Fibroblast of skin of abdomen (primary cell): ENCODE data around the gene KRTAP10-1.

ENCODE experiments used
- DNase-seq: peaks from one replicate; pipeline ENCODE4 v3.0.0-alpha.2; 2013

The KRTAP10-1 gene

DNA sequence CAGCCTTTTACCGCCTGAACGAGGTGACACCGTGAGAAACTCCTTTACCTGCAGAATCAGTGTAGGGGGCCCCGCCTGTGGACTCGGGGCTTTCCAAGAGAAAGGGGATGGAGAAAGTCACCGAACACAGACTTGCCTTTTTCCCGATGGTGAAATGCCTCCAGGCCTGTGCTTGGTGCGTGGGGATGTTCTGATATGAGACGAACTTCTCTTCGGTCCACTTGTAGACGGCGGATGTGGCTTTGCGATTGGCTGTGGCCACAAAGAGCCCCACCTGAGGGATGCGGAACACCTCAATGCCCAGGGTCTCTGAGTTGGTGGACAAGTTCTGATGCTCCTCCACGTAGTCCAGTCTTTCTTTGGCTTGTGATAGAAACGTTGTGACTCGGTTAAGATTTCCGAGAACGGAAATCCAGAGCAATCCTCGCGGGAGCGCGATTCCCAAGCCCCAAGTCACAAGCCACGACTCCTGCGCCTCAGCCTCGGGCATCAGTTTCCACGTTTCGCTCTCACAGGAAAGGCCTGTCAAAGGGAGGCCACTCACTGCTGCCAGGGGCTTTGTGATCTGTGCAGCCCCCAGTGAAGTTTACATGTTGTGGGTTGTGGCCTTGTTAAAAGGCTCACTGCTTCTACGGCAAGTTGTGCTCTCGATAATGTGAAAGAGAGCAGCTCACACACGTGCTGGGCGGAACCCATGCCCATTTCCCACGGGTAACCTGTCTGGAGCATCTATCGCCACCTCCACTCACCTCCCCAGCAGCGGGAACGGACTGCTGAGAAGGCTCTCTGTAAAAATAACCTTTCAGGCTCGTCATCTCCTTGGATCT is 12.6 kb downstream of the KRTAP10-1 start:
- no peak for DNase-seq

DNA sequence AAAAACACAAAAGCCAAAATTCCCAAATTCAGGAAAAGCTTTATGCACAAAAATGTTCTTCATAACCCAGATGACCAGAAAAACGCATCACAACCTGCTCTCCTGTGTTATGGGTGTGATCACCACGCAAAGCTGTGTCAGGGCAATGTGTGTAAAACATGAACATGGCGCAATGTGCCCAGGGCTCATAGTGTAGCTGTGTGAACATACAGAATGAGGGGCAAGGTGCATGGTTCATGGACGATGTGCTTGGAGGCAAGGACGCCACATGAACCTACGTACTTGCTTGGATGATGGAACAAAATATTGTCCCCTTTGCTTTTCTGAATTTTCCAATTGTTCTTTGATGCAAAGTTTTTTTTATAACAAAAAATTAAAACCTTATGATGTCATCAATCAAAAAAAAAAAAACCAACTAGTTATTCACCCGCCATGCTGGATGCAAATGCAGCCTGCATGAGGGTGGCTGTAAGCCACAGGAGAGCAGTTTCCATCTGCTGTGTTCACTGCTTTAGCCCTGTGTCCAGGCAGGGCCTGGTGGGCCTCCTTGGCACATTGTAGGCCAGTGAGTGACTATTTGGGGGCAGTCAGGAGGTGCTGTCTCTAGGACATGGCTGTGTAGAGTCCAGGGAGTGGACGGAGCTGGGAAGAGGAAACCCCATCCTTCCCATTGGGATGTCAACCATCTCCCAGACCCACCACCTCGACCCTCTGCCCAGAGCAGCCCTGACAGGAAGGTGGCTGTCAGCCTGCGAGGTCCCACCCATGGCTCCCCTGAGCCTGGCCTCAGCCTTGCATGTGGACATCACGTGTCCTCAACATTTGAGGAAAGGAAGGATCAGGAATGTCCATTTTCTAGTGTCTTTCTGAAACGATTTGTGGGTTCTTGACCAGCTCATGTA is 13.6 kb downstream of the KRTAP10-1 start:
- DNase-seq: no peak

DNA sequence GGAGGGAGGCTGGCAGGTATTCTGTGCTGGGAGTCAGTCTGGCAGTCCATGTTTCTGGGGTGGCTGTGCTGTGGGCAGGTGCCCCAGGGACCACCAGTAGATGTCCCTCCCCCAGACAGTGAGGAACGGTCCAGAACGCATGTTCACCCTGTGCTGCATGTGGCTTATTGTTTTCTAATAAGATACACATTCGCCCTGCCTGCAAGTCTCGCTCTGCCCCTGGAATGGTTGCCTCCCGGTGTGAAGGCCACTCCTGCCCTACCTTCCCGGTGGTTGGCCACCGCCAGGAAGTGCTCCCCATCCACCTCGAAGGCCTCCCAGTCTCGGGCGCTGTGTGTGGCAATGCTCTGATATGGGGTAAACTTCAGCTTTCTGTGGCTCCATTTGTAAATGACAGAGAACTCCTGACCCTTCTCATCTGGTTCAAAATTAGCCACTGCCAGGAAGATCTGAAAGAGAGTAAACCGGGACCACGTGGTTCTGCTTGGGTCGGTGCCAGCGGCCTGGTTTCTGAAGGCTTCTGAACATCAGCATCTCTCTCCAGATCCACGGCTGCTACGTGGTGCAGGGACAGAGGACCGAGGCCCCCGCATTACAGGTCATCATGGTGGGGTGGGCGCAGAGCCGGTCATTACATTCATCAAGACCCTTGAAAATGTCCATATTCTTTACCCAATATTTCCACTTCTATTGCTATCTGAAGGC is 14.5 kb downstream of the KRTAP10-1 start:
- DNase-seq: no peak

DNA sequence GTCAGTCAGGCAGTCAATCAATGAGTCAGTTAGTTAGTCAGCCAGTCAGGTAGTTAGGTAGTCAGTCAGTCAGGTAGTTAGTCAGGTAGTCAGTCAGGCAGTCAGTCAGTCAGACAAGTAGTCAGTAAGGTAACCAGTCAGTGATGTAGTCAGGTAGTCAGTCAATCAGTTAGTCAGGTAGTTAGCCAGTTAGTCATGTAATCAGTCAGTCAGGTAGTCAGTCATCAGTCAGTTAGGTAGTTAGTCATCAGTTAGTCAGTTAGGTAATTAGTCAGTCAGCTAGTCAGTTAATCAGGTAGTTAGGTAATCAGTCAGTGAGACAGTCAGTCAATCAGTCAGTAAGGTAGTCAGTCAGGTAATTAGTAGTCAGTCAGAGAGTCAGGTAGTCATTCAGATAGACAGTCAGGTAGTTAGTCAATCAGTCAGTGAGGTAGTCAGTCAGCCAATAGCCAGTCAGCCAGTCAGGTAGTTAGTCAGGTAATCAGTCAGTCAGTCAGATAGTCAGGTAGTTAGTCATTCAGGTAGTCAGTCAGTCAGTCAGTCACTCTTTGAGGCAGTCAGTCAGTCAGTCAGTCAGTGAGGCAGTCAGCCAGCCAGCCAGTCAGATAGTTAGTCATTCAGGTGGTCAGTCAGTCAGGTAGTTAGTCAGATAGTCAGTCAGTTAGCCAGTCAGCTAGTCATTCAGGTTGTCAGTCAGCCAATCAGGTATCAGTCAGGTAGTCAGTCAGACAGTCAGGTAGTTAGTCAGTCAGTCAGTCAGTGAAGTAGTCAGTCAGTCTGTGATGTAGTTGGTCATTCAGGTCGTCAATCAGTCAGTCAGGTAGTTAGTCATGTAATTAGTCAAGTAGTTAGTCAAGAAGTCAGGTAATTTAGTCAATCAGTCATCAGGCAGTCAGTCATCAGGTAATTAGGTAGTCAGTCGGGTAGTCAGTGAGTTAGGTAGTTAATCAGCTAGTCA is 15.3 kb downstream of the KRTAP10-1 start:
- DNase-seq: no peak

DNA sequence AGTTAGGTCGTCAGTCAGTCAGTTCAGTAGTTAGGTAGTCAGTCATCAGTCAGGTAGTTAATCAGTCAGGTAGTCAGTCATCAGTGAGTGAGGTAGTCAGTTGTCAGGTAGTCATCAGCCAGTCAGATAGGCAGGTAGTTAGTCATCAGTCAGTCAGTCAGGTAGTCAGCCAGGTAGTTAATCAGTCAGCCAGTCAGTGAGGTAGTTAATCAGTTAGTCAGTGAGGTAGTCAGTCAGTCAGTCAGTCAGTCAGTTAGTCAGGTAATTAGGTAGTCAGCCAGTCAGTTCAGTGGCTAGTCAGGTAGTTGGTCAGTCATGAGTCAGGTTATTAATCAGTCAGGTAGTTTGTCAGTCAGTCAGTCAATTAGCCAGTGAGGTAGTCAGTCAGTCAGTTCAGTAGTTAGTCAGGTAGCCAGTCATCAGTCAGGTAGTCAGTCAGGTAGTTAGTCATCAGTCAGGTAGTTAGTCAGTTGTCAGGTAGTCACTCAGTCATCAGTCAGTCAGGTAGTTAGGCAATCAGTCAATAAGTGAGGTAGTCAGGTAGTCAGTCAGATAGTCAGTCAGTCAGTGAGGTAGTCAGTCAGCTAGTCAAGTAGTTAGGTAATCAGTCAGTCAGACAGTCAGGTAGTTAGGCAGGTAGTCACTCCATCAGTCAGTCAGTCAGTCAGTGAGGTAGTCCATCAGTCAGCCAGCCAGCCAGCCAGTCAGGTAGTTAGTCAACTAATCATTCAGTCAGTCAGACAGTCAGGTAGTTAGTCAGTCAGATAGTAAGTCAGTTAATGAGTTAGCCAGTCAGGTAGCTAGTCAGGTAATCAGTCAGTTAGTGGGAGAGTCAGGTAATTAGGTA is 16.2 kb downstream of the KRTAP10-1 start:
- no peak for DNase-seq

DNA sequence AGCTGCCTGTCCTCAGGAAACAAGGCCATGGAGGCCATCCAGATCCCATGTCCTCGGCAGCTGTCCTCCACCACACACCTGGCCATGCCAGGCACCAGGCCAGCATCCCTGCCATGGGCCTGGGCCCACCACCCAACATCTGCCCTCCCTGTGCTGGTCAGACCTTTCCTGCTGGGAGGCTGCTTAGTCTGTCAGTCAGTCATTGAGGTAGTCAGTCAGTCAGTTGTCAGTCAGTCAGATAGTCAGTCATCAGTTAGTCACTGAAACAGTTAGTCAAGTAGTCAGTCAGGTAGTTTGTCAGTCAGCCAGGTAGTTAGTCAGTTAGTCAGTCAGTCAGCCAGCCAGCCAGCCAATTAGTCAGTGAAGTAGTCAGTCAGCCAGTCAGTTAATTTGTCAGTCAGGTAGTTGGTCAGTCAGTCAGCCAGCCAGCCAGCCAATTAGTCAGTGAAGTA is 17.2 kb downstream of the KRTAP10-1 start:
- DNase-seq: no peak

DNA sequence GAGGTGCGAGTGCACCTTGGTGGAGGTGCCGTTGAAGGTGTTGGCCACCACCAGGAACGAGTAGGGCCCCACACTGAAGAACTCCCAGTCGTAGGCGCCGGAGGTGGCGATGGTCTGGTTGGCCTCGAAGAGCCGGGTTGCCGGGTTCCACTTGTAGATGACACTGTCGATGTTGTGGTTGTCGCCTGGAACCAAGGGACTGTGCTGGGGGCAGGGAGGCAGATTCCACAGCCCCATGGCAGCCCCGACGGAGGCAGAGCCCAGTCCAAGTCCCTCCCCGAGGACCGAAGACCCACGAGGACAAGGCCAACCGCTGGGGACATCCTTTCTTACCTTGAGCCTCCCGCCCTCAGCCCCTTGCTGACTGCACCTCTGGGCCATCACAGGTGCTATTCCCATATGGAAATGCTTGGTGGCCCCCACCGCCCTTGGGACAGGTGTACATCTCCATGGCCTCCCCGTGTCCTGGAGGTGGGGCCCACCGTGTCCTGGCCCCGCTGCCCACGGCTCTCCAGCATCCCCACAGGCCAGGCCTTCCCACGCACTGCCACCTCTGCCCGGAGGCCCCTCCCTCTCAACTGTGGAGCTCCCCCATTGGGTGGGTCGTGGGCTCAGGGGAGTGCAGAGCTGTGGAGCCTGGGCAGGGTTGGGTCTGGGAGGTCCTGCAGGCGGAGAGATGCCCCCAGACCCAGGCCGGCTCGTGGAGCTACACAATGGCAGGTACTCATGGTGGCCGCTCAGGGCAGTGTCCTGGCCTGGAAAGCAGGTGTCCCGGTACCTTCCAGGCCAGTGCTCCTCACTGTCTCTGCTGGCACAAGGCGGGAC is 17.9 kb downstream of the KRTAP10-1 start:
- no peak for DNase-seq

DNA sequence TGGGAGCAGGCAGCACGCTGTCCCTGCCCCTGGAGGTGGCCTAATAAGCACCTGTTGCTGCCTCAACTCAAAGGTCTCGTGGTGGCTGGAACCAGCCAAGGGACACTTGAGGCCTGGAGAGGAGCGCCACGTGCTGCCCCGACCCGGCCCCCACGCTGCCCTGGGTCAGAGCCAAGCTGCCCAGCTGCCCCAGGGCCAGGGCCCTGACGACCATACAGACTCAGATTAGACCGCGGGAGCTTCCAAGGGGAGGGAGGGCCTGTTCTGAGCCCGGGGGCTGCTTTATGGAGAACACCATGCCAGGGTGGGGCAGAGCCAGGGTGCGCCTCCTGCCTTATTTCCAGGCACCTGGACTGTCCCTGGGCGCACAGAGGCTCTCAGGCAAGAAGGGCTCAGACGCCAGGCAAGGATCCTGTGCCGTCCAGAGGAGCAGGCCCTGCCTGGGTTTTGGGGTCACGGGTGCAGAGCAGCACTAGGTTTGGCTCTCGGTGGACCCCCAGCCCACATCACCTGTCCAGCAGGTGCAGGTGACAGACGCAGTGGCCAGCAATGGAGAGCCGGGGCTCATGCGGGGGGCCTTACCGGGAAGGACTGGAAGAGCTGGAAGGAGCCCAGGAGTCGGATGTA is 18.6 kb downstream of the KRTAP10-1 start:
- DNase-seq: no peak

DNA sequence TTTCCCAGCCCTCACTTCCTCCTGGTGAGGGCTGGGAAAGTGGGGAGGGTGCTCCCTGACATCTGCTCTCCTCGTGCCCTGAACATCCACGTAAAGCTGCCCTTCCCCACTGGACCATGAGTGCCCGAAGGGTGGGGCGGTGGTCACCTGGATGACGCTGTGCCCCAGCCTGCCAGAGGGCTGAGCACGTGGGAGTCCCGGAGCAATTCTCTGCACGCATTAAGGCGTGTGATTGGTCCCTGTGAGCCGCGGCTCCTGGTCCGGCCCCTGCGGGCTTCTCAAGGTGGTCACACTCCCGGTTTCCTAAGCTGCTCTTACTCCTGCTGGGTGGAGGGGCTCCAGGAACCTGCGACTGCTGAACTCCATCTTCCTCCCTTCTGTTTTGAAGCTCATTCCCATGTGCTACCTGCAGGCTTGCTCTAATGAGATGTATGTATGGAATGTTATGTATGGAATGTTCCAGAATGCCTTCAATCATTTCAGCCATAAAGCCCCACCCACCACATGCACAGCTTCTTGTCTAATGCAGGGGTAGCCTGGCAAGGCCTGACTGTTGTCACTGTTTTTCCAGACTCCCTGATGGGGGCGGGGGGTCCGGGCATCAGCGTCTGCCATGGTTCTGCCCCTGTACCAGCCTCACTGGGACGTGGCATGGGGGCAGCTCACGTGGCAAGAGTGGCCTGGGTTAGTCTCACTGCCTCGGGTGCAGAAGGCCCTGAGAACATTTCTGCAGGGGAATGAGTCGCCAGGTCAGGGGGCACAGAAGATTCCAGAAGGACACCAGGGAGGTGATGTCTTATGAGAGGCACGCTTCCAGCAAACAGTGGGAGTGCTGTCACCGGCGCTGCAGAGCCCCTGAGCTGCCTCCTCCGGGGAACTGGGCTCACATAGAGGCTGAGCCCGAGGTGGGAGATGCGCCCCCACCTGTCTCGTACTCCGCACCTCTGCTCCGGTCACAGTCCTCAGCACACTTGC is 19.4 kb downstream of the KRTAP10-1 start:
- DNase-seq: no peak

DNA sequence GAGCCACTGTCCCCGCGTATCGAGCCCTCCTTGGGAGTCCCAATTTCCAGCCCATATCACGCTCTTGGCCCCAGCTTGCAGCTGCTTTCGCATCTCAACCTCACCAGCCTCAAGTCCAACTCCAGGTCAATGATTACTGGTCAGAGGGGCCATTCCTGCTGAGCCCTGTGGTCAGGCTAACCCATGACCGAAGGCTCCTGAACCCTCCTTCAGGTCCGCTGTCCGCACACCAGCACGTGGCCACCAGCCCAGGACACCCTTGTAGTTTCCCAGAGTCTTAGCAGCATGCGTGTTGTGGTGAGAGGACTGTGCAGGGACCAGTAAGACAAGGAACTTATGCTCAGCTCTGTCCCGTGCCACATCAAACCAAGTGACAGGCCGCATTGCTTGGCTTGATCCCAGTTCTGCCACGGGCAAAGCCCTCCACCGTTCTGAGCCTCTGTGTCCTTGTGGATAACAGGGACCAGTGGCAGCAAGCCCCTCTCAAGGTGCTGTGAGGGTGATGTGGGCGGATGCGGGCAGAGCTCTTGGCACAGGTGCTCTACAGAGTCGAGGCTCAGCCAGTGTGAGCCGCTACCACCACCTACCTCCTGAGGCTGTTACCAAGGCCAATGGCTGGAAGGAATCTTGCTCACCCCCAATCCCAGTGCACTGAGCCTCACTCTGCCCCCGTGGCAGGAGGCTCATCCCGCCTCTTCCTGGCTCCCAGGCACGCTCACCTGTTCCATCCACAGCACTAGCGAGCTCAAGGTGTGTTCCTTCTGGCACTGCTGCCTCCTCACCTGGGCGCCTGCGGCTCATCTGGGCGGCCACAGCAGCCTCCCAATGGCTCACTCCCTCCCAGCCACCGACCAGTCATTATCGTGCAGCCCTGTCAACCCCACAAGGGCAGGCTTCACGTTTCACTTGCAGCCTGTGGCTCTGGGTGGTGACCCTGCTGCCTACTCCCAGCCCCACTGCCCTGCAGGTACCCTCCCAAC is 20.4 kb downstream of the KRTAP10-1 start:
- no peak for DNase-seq

DNA sequence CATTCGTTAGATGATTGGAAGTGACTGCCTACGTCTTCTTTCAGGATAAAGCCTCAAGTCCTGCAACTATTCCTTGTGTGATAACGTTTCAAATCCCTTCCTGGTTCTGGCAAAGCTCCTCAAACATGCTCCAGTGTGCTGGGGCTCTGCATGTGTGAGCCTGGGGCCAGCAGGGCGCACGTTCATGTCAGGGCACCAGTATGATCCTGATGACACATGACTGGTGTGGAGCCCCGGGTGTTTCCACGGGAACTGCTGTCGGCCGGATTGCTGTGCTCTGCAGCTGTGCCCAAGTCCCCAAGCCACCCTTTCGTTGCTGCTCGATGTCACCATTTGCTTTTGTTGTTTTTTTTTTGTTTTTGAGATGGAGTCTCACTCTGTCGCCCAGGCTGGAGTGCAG is 21.3 kb downstream of the KRTAP10-1 start:
- DNase-seq: no peak

DNA sequence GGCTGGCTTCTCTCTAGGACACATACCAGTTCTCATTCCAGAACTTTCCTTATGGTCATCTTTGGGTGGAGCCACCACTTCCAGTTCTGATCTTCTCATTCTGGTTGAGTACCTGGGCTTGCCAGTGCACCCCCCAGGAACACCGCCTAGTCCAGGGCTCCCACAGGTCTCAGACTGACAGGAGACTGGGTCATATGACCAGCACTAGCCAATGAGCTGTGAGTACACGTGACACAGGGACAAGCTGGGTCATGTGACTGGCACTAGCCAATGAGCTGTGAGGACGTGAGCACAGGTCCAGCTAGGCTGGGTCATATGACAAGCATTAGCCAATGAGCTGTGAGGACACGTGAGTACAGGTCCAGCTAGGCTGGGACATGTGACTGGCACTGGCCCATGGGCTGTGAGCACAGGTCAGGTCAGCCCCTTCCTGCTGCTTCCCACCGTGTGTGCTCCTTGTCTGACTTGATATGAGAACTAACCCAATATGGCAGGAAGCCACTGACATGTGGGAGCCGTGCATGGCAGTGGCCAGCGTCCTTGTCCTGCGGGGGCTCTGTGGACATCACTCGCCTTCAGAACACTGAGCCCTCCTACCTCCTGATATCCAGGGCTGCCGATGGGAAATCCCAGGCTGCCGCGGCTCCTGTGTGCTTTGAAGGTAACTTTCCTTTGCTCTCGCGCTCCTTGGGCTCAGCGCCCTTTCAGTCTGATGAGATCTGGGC is 22.7 kb downstream of the KRTAP10-1 start:
- DNase-seq: peak; percentile 16

DNA sequence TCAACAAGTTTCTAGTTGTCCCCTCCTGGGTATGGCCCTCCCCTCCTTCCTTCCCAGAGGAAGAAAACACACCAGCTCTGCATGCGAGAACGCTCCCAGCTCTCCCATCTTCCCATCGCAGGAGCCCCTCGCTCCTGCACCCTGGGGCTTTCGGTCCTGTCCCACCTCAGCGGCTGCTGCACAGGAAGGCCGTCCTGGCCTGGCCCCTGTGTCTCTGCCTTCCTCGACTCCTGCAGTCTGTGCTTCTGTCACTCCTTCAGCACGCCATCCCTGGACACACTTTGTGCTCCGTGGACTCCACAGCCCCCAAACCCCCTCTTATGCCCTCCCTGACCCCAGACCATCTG is 23.2 kb downstream of the KRTAP10-1 start:
- DNase-seq: no peak

DNA sequence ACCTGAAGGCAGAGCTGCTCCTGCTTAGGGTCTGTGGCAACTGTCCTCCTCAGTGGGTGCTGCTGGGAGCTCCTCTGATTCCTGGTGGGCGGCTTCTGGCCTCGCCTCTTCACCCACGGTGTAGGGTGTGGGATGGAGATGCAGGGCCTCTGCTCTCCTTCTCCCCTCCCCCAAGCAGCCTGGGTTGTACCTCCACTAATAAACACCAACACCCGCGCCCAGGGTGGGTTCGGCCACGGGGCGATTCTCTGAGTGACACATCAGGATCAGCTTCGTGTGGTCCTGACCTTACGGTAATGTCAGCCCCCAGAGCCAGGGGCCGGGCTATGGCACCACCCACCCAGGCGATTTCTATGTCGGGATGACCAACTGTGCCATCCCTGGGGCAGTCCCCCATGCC is 23.7 kb downstream of the KRTAP10-1 start:
- no peak for DNase-seq

DNA sequence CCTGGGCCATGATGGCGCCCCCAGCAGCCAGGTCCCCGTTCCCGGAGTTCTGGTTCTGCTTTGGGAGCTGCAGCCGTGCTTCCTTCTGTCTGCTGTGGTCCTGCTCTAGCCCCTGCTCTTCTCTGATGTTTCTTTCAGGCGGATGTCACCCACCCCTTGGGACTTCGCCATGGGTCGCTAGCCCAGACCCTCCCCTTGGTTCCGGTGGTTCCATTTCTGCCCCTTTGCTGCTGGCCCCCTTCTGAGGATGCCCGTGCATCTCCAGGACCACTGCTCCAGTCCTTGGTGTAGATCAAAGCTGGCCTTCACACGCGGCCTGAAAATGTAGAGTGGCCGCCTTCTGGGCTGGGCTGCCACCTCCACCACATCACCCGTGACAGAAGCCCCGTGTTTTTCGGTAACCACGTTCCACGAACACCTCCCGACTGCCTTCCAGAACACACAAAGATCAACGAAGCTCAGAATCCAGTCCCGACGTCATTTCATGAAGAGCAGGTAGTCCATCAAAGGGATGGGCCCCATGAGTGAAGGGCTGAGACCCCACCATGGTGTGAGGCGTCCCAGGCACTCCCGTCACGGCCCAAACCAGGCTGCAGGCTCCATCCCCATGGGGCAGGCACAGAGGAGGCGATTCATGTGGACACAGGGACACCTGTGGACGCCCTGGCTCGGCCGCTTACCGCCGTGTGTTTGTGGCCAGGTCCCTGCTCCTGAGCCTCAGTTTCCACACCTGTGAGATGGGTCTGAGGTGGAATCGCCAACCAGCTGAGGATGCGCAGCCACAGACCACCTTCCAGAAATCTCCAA is 24.4 kb downstream of the KRTAP10-1 start:
- DNase-seq: no peak
